ENCODE results near the gene CSKMT. TPM values are rescaled to one million over a fixed set of nuclear protein-coding genes. Genes with fewer than 3 reads are reported as not detected.

Gene CSKMT
- total RNA-seq, 1 experiment from 2014 or later: 19.2 TPM

GRCh38 chr11:62712861-62713260 lies 47.7 kb downstream of the CSKMT start:
- CTCF ChIA-PET: no interaction called here
- no TSS peak for BruUV-seq (replicated peaks)

GRCh38 chr11:62713343-62713742 lies 48.2 kb downstream of the CSKMT start:
- no peak for TF ChIP-seq EZH2 (IDR thresholded peaks at IDR 0.05; ENCODE audit: low read depth)
- TF ChIP-seq, protein P1, sequence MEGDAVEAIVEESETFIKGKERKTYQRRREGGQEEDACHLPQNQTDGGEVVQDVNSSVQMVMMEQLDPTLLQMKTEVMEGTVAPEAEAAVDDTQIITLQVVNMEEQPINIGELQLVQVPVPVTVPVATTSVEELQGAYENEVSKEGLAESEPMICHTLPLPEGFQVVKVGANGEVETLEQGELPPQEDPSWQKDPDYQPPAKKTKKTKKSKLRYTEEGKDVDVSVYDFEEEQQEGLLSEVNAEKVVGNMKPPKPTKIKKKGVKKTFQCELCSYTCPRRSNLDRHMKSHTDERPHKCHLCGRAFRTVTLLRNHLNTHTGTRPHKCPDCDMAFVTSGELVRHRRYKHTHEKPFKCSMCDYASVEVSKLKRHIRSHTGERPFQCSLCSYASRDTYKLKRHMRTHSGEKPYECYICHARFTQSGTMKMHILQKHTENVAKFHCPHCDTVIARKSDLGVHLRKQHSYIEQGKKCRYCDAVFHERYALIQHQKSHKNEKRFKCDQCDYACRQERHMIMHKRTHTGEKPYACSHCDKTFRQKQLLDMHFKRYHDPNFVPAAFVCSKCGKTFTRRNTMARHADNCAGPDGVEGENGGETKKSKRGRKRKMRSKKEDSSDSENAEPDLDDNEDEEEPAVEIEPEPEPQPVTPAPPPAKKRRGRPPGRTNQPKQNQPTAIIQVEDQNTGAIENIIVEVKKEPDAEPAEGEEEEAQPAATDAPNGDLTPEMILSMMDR (conservative IDR thresholded peaks at IDR 0.05): no peak
- H3K4me3 ChIP-seq: no peak overlapping the region
- no peak overlapping the region for H2AFZ ChIP-seq
- H3K79me2 ChIP-seq (ENCODE audit: low read depth): peaks cover 29% of the 10 kb centered on the region
- POLR2A ChIA-PET (ENCODE audit: unreplicated experiment): no interaction called here
- peaks cover 16% of the 10 kb centered on the region for H3K4me1 ChIP-seq (replicated peaks; ENCODE audit: insufficient read depth)
- H3K36me3 ChIP-seq (ENCODE audit: low read depth): peaks cover 51% of the 10 kb centered on the region
- CTCF ChIA-PET: no interaction called here
- no peaks in the 10 kb centered on the region for H4K20me1 ChIP-seq (ENCODE audit: insufficient read depth)
- no peaks in the 10 kb centered on the region for H3K9me2 ChIP-seq (ENCODE audit: insufficient read depth)
- H3K4me2 ChIP-seq: 0 out of 2 replicates have a peak overlapping the region, but pooled peaks have one; percentile 6
- intact Hi-C loops (cut with micrococcal nuclease; ENCODE audit: unreplicated experiment): no loop called here
- peak overlapping the region; percentile 42 for H3K27ac ChIP-seq
- peak; percentile 55 to 63 for DNase-seq
- no TSS peak for BruUV-seq (replicated peaks)
- H3K27me3 ChIP-seq (ENCODE audit: insufficient read depth, low read depth): no peaks in the 10 kb centered on the region
- H3K9me3 ChIP-seq (ENCODE audit: insufficient read depth, low read depth): no peaks in the 10 kb centered on the region
- H3F3A ChIP-seq (ENCODE audit: insufficient read depth, low read depth): peaks cover 70% of the 10 kb centered on the region

More at GRCh38 chr11:62712861-62713260, 47.7 kb downstream of the CSKMT start:
- H3K79me2 ChIP-seq (ENCODE audit: low read depth): peaks cover 24% of the 10 kb centered on the region
- H3K9me3 ChIP-seq (ENCODE audit: insufficient read depth, low read depth): no peaks in the 10 kb centered on the region
- H3K27me3 ChIP-seq (ENCODE audit: insufficient read depth, low read depth): no peaks in the 10 kb centered on the region
- no peak for TF ChIP-seq EZH2 (IDR thresholded peaks at IDR 0.05; ENCODE audit: low read depth)
- TF ChIP-seq, protein P1 (conservative IDR thresholded peaks at IDR 0.05): no peak
- no peak overlapping the region for H3K4me2 ChIP-seq
- peaks cover 46% of the 10 kb centered on the region for H3K36me3 ChIP-seq (ENCODE audit: low read depth)
- H3K9me2 ChIP-seq (ENCODE audit: insufficient read depth): no peaks in the 10 kb centered on the region
- intact Hi-C loops (cut with micrococcal nuclease; ENCODE audit: unreplicated experiment): no loop called here
- H2AFZ ChIP-seq: no peak overlapping the region
- no peak for DNase-seq
- H3K4me1 ChIP-seq (replicated peaks; ENCODE audit: insufficient read depth): peaks cover 21% of the 10 kb centered on the region
- H3F3A ChIP-seq (ENCODE audit: insufficient read depth, low read depth): peaks cover 65% of the 10 kb centered on the region
- H4K20me1 ChIP-seq (ENCODE audit: insufficient read depth): no peaks in the 10 kb centered on the region
- POLR2A ChIA-PET (ENCODE audit: unreplicated experiment): no interaction called here
- H3K4me3 ChIP-seq: no peak overlapping the region
- peak overlapping the region; percentile 42 for H3K27ac ChIP-seq

GRCh38 chr11:62715150-62716130 lies 50.3 kb downstream of the CSKMT start:
- Histone ChIP-seq H4K20me1 (ENCODE audit: insufficient read depth) (no peaks in the 10 kb centered on the region), H2AFZ (no peak overlapping the region), H3K27me3 (ENCODE audit: insufficient read depth, low read depth) (no peaks in the 10 kb centered on the region), H3K79me2 (ENCODE audit: low read depth) (peaks cover 49% of the 10 kb centered on the region), H3F3A (ENCODE audit: insufficient read depth, low read depth) (peaks cover 69% of the 10 kb centered on the region), H3K4me3 (no peak overlapping the region), H3K27ac (no peak overlapping the region), H3K36me3 (ENCODE audit: low read depth) (peaks cover 68% of the 10 kb centered on the region), H3K9me3 (ENCODE audit: insufficient read depth, low read depth) (no peaks in the 10 kb centered on the region), H3K4me2 (no peak overlapping the region), H3K4me1 (replicated peaks; ENCODE audit: insufficient read depth) (peaks cover 6% of the 10 kb centered on the region; the same call in 1 of the 2 replicates), H3K9me2 (ENCODE audit: insufficient read depth) (no peaks in the 10 kb centered on the region)
- ChIA-PET CTCF (no interaction called here), POLR2A (ENCODE audit: unreplicated experiment) (interaction anchor here (0.6 kb wide), 1 partner anchor 1020 kb away, joined by 3 read pairs; no protein-coding TSS in a partner anchor)
- intact Hi-C loops (cut with micrococcal nuclease; ENCODE audit: unreplicated experiment): no loop called here
- no peak for TF ChIP-seq EZH2 (IDR thresholded peaks at IDR 0.05; ENCODE audit: low read depth)
- TF ChIP-seq, protein P1 (conservative IDR thresholded peaks at IDR 0.05): no peak
- BruUV-seq (replicated peaks): no TSS peak
- DNase-seq: no peak
